GF-D8 (cell line): ENCODE measurements around the gene FIGN.

Experiments
- DNase-seq: peaks from one replicate; lab custom pipeline; 2025; lab: John Stamatoyannopoulos, UW

Gene FIGN

DNA sequence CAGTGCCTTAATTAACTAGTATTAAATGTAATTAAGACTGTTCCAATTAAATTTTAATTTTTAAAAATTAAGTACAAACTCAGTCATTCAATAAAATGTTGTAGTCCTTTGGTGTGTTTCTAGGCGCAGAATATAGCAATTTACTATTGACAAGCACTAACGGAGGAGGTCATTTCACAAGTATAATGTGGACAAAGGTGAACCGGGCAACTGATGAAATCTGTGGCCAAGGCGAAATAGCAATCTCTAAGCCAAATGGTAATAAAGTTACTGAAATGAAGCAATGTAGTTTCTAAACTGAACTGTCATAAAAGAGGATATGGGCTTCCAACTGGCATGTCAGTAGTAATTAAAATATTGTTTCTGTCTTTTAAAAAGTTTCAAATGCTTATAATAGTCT lies 27.5 kb downstream of the FIGN start:
- no peak for DNase-seq

DNA sequence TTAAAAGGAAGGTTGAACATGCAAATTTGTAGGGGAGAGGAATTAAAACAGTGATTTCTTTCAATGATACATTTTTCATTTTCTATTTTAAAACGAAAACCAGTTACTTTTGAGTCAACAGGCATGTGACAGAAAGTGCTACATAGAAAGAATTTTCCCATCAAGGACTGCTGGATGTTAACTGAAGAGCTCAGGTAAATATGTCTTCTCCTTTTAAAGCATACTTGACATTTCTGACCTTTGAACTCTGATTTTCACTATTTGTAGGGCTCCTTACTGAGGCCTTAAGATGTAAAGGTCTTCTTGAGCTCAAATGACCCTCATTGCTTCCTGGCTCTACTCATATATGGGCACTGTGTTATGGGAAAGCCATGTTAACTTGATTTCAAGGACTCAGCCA lies 32.4 kb downstream of the FIGN start:
- no peak for DNase-seq

DNA sequence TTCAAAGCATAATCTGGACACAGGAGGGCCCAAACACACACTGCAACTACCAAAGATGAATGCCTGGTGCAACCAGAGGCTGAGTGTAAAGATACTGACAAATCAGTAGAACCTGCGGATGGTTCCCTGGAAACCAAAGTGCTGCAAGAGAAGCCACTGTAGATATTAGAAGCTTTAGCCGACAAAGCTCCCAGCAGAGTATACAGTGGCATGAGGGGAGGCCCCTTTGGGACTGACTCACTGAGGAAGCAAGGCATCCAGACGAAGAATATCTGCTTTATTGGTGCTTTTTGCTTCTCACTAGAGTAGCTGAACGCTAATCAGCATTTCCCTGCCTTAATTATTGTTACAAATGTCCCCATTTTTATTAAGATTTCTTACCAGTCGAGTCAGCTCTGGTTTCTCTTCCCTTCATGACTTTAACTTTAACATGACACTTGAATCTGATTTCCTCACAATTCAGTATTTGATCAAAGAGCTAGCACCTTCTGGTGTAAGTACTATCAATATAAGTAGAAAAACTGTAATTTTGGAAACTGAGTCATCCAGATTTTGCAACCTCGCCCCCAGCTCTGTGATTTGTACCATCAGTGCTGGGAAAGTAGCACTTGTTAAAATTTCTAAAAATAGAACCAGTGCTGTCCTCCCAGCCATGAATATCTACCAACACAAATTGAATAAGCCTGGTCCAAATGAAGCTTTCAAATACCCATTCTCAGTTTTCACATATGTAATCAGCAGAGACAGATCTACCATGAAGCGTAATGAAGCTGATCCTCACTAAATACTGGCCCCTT lies 34.2 kb downstream of the FIGN start:
- DNase-seq: no peak

DNA sequence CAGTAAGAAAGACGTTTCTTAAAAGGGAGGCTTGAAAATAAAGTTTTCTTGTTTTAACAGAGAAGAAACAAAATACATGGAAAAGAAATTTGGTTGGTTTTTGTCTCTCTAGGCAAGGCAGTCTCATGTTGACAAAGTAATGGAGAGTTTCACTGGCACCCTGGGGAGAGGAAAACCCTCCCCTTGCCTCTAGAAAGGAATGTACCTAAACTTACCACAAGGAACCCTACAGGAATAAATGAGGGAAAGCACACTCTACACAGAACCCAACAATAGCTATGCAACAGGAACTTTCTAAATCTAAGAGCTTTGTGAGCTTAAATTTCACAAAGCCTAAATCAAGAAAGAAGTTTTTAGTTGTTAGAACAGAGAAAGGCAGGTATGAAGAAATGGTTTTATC lies 37.0 kb downstream of the FIGN start:
- DNase-seq: no peak

DNA sequence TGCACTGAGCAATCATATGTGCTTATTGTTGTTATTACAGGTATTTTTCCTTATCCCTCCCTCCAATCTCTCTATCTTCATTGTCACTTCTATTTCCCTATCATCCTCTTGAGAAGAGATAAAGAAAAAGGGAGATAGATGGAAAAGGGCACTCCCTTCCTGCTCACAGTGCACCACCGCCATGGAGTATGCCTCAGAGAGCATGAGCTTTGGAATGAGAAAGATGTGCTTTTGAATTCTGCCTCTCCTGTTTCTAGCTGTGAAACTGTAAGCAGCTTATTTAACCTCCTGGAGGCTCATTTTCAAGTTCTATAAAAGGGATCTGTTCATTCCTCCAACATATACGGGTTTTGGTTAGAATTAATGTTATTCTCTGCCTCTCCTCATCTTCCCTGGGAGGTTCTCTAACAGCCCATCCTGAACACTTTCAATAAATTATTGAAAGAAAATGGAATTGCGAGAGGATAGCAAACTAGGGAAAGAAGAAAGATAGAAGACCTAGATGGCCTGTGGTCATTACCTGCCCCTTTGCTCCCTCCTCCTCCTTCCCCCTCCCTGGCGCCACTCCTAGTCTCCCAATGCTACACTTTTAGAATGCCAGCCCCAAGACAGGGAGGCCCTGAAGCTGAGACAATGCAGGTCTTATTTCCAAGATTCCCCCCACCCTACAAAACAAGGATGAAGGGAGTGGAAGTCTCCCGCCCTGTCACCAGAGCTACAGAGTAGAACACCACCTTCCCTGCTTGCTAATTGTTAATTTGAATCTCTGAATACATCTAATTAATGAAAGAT lies 37.8 kb downstream of the FIGN start:
- DNase-seq: no peak

DNA sequence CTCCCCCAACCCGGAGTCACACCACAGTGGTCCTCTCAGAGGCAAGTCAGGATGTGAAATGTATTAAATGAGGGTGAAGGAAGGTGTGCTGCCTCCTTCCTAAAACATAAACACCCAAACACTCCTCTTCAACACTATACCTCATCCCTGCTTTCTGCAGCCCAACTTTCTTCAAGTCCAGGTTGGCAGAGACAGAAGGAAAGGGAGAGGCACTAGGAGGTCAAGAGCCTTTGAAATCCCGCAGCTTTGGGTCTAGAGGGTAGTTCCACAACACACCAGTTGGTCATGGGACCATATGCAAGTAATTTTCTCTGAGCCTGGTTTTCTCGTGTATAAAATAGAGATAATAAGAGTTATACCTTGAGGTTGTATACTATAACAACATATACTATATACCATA lies 38.4 kb downstream of the FIGN start:
- DNase-seq: no peak

DNA sequence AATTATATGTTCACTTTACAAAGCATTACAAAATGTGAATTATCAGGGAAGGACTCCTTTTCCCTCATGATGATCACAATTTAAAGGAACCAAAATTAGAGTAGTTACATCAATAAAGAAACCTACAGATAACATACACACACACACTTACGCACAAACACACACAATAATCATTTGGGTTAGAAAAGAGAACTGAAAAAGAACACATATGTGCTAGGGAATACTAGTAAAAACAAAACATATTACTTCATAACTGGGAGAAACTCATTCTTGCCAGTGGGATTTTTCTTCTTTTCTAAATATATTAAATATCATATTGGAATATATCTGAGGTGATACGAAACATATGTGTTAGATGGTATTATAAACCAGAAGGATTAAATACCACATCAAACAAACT lies 42.3 kb downstream of the FIGN start:
- no peak for DNase-seq

DNA sequence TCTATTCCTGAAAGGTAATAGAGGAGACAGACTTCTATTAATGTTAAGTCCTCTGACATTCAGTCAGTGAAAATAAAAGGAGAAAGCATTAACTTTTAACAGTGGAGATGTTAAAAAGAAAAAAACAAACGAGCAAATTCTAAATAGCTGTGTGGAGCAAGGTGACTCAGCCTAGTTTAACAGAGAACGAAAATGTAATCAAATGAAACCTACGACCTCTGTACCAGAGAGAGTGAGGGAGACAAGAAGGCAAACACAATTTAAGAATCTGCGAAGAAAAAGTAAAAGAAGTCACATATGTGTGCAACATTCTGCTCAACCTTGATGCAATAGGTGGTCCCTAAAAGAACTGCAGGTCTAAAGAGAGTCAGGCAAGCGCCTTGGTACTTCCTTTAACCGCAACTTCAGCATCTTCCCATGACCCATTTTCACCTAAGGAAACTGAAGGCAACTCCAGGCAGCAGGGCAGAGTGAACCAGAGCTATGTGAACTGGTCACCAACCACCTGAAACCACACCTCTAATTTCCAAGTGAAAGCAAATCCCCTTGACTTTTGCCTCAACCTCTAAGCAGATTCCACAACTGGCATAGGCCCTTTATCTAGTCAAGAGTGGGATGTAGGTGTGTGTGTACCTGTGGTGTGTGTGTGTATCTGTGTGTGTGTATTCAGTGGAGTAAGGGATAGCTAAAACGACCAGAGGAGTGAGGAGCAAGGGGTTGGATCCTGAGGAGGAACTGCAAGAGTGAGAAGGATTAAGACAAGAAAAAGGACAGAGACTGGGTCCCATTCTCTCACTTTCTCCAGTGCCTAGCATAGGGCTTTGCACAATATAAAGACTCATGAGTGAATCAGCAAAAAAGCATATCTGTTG lies 43.0 kb downstream of the FIGN start:
- no peak for DNase-seq

DNA sequence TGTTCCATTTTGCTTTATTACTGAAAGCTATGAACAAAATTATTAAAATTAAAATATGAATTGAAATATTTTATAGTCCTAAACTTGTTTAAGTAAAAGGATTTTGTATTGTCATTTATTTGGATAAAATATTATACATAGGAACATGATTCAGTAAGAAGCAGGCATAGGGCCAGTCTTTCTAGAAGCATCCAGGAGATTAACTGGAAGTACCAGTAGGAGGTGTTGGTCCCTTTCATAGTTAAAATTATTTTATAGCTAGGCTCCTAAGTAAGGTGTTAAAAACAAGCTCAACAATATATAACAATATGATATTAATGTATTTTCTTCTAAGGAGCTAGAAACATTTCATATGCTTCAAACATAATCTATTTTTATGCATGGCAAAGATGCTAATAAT lies 43.7 kb downstream of the FIGN start:
- DNase-seq: no peak

DNA sequence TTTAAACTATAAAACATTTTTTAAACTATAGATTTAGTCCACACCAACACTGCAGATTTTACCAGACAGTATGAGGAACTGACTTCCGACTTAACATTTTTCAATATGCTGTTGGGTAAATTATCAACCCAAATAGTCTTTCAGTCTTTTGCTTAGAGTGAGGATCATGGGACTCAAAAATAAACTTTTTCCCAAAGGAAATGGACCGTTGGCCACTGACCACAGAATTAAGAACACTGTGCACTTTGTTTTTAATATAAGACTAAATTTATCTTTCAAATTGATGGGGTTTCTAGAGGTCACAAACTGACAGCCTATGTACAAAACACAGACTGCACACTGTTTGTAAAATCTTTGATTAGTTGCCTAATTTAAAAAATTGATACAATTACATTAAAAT lies 44.9 kb downstream of the FIGN start:
- DNase-seq: no peak

DNA sequence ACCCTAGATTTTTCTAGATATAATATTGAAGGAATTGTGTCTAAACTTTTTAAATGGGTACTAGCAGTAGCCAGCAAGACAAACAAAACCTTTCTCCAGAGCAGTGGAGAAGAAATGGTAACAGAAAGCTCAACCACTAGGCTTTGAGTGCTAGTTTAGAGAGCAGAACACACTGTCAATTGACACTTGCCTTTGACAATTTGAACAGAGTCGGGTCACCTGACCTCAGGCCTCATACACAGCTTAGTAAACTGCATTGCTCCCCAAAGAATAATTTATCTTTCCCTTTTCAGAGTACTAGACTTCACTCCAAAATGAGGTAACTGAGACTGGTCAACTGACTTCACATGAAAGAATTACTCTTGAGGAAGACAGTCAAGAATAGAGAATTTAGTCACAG lies 48.6 kb downstream of the FIGN start:
- DNase-seq: no peak

DNA sequence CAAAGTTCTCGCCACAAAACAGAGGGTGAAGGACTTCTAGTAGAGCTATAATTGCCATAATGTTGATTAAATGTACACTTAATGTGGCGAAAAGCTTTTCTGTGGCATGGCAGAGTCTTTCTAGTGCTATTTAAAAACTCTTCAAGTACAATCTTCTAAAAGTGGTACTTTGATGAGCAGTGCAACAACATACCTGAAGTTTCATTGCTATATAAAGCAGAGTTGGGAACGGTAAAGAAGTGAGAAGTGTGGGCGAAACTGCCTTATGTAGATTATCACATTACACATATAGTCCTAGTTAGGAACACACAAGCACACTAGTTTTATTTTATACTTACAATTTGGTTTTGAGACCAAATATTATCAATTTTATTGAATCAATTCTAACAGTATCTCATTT lies 49.5 kb downstream of the FIGN start:
- no peak for DNase-seq

DNA sequence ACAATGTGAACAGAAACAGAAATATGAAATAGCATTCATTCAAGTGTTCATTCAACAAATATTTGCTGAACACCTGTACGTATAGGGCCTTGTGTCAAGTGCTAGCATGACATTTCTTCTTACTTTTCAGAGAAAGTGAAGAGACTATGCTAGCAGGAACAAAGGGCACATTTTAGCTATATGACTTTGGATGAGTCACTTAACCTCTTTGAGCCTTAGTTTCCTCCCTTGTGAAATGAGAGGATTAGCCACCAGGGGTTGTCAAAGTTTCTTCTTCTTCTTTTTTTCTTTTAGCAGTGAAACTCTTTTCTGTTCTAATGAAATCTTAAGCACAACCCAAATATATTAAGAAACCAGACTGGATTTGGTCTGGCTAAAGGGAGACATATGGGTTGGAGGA lies 53.1 kb downstream of the FIGN start:
- no peak for DNase-seq

DNA sequence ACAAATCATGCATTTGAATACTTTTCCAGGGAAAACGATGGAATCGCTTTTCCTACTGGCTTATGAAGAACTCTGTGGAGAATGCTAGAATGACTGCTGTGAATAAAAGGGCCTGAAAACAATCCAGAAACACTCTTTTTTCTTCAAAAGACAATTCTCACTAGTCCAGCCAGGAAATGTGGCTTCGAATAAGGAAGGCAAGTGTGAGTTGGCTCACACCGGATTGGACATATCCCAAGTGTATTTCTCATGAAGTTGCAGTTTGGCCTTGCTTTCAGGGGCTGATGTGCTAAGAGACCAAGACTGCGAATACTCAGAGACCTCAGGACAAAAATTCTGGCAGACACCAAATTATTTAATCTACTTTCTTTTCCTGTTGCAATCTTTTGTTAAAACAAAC lies 54.1 kb downstream of the FIGN start:
- no peak for DNase-seq

DNA sequence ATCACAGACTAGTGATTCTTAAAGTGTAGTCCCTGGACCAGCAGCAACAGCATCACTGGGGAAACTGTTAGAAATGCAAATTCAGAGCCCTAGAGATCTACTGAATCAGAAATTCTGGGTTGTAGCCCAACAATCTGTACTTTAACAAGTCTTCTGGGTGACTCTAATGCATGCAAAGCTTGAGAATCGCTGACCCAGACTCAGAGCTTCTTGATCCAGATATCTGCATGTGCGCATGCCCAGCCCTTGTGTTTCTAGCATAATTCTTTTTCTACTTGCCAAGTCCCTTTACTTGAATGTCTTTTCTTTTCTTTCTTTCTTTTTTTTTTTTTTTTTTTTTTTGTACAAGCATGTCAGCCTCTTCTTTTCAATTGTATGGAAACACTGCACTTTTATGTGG lies 60.4 kb downstream of the FIGN start:
- no peak for DNase-seq

DNA sequence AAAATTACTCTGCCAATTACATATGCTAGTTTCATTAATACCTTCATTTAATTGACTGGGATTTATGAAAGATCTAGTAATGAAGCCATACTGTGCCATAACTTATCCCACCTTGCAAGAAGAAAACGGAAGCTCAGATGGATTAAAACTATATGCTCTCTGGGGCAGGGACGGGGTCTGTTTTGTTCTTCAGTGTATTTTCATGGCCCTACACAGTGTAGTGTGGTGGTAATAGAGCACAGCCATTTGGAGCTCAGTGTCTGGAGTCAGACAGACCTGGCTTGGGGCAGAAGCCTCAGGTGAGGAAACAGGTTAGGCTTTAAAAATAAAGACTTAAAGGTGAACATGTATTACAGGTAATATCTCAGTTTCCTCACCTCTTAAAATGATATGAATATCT lies 62.3 kb downstream of the FIGN start:
- no peak for DNase-seq

DNA sequence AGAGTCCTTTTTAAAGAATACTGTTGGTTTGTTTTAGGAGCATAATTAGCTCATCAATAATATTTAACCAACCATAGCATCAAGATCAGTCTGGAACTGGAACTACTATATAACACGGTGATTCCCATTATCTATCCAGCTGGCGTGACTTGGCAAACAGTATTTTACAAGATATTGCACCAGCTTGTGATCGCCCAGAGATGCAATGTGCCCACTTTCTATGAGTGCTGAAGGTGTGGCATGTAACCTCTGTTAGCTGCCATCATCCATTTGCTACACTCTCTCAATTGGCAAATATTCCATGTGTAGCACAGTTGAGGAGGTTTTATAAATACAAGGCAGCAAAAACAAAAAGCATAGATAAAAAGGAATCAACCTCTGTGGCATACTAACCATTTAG lies 64.9 kb downstream of the FIGN start:
- no peak for DNase-seq

DNA sequence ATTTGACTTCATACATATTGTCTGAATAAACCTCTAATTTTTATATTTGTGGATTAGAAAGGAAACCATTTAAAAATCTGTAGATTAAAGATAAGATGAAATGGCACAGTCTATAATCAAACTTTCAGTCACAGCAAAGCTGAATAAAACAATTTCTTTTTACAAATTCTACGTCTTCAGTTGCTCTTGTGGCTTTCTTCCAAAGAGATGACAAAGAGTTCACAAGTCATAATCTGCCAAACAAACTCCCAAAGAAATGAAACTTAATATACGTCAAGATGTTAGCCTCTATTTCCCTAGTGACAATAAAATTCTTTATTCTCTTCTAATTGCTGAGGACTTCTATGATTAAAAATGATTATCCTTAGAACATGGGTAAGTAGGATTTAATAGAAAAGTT lies 66.3 kb downstream of the FIGN start:
- DNase-seq: no peak

DNA sequence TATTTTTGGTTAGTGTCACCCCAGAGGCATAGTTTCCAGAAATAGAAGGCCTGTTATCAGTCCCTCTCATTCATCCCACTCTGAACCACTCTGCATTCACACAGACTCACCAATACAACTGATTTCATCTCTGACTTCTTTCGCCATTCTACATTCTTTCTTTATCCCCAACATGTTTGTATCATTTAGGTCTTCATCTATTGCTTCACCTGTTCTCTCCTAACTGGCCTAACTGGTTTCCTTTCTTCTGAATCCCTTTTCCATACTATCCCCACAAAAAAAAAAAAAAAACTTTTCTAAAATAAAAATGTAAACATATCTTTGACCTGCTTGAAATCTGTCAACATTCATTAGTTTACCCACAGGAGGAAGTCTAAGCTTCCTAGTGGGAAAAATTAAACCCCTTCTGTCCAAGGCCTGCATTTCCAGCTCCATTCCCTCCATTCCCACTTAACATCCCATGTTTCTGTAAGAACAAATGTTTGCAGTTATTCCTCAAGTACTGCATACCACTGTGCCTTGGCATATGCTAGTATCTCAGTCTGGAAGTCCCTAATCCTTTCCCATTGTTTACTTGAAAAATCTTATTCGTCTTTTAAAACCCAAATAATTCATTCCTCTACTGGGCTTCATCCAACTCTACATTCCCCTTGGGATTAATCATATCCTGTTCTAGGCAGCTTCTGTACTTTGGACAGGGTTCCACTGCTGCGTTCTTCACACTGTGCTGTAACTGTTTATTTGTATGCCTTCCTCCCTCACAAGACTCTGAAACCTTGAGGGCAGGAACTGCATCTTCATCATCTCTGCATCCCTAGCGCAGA lies 68.5 kb downstream of the FIGN start:
- no peak for DNase-seq

DNA sequence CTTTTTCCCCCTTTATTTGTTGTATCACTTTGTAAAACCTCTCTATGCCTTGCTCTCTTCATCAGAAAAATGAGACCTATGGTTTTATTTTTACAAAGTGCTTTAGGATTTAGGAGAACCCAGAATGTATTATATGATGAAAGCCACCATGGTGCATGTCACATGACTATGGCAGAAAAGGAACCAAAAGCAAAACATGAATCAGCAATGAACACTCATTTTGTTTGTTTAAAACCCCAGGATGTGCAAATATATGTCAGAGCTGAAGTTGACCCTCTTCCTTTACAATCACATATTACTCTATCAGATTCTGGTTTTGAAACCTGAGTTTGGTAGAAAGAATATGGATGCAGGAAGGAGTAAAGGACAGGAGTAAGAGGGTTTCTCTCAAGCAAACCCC lies 70.0 kb downstream of the FIGN start:
- no peak for DNase-seq

DNA sequence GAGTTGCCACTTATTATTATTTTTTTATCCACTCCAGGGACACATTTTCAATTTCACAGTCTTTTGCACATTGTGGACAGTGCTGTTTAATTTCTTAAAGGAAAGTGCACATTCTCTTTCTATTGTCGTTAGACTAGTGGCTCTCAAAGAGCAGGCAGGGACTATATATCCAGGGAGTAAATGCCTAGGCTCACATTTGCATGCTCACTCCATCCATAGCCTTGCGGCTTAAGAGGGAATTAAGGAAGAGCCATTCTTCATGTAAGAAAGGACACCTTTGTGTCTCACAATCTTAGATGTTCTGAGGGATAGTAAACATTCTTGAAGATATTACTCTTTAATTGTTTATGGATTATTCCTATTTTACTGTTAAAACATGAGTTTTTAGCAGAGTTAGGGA lies 70.8 kb downstream of the FIGN start:
- no peak for DNase-seq

DNA sequence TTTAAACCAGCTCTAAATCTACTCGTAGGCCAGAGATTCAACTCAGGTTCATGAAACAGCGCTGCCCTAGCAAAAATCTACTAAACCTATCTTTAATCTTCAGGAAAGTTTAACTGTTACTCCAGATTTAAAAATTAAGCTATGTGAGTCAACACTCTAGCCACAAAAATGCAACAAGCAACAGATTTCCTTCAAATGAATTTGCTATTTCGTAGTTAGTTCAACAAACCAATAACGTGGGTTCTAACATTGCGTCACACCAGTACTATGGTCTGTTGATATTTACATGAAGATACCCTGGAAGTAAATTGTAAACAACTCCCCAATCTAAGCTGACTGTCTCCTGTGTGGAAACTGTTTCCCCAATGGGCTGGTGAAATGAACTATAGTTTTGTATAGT lies 71.2 kb downstream of the FIGN start:
- no peak for DNase-seq
